HT-29 (cell line): Measurements from ENCODE around the gene CAGE1. TPM values are rescaled to one million over a fixed set of nuclear protein-coding genes. Genes with fewer than 3 reads are reported as not detected.

Experiments used
- DNase-seq: peaks from one replicate; pipeline ENCODE4 v3.0.0-alpha.2; 2015; ENCODE audit warnings: low spot score
- total RNA-seq: library from RNA; depleted of rRNA; stranded (reverse); fragments of >200 nt; shearing (Covaris generic); gene quantifications from 2 replicates; pipeline ENCODE4 v1.2.3, GENCODE V29; 2014; rRNA removed

CAGE1 gene
- total RNA-seq, 1 experiment from 2014 or later, result 0.10 TPM

- peak; percentile 15 for DNase-seq
These were observed 77.5 kb downstream of the CAGE1 start for GRCh38 chr6:7311917-7312615.

- DNase-seq, result no peak
These were observed 78.4 kb downstream of the CAGE1 start for GRCh38 chr6:7311176-7311575.

GRCh38 chr6:7309050-7309449 lies 80.5 kb downstream of the CAGE1 start:
- no peak for DNase-seq

- DNase-seq, result no peak
These were observed 82.0 kb downstream of the CAGE1 start for GRCh38 chr6:7307533-7307932.

GRCh38 chr6:7304821-7305220 lies 84.7 kb downstream of the CAGE1 start:
- DNase-seq, result no peak

GRCh38 chr6:7301702-7302101 lies 87.8 kb downstream of the CAGE1 start:
- DNase-seq, result no peak

- no peak for DNase-seq
These were observed 88.6 kb downstream of the CAGE1 start for GRCh38 chr6:7300926-7301325.

- no peak for DNase-seq
These were observed 91.4 kb downstream of the CAGE1 start for GRCh38 chr6:7298113-7298512.

- no peak for DNase-seq
These were observed 92.9 kb downstream of the CAGE1 start for GRCh38 chr6:7296602-7297001.

- DNase-seq, result no peak
These were observed 93.6 kb downstream of the CAGE1 start for GRCh38 chr6:7295916-7296315.

GRCh38 chr6:7292596-7293255 lies 96.8 kb downstream of the CAGE1 start:
- DNase-seq, result no peak

- no peak for DNase-seq
These were observed 99.5 kb downstream of the CAGE1 start for GRCh38 chr6:7290079-7290478.

GRCh38 chr6:7285416-7285815 lies 104.1 kb downstream of the CAGE1 start:
- no peak for DNase-seq

- DNase-seq, result no peak
These were observed 105.9 kb downstream of the CAGE1 start for GRCh38 chr6:7283676-7284075.

- no peak for DNase-seq
These were observed 107.2 kb downstream of the CAGE1 start for GRCh38 chr6:7282097-7282906.

Other genes with a start within 250 kb of the CAGE1 start
- 33.4 and 34.6 TPM in 2 replicates for gene SSR1, start 76.5 kb downstream of the CAGE1 start, total RNA-seq
- 21.9 and 28.4 TPM in 2 replicates for gene RIOK1, start 66 bp upstream of the CAGE1 start, total RNA-seq
- 28.0 and 29.7 TPM in 2 replicates for gene DSP, start 151.9 kb upstream of the CAGE1 start, total RNA-seq
- 7.6 and 9.3 TPM in 2 replicates for gene SNRNP48, start 200.5 kb upstream of the CAGE1 start, total RNA-seq